ENCODE measurements around the gene RGS19.

The RGS19 gene

DNA sequence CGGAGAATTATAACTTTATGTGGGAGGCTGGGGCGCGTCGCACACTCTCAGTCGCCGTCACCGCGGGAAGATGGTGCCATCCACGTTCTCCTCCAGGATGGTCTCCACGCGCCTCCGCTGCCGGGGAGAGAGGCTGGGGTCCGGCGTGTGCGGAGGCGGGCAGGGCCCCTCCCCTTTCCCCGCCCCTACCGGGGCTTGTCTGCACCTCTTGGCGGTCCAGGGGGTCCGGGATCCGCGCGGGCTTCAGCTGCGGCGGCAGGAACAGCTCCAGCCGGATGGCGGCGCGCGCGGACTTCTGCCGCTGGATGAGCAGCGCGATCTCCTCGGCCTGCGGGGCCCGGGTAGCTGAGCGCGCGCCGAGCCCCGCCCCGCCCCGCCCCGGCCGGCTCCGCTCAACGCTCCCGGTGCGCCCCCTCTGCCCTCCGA lies 4.1 kb upstream of the RGS19 start:
- H3K4me3 Mint-ChIP-seq, result peak overlapping the region; percentile 71
- peaks cover 34% of the 10 kb centered on the region for H3K4me1 Mint-ChIP-seq
- peaks cover 68% of the 10 kb centered on the region for H3K27me3 Mint-ChIP-seq (ENCODE audit: low read depth, poor library complexity)
- peak; percentile 91 for DNase-seq
- peaks cover 15% of the 10 kb centered on the region for H3K9me3 Mint-ChIP-seq
- TF ChIP-seq, protein P1, sequence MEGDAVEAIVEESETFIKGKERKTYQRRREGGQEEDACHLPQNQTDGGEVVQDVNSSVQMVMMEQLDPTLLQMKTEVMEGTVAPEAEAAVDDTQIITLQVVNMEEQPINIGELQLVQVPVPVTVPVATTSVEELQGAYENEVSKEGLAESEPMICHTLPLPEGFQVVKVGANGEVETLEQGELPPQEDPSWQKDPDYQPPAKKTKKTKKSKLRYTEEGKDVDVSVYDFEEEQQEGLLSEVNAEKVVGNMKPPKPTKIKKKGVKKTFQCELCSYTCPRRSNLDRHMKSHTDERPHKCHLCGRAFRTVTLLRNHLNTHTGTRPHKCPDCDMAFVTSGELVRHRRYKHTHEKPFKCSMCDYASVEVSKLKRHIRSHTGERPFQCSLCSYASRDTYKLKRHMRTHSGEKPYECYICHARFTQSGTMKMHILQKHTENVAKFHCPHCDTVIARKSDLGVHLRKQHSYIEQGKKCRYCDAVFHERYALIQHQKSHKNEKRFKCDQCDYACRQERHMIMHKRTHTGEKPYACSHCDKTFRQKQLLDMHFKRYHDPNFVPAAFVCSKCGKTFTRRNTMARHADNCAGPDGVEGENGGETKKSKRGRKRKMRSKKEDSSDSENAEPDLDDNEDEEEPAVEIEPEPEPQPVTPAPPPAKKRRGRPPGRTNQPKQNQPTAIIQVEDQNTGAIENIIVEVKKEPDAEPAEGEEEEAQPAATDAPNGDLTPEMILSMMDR (IDR thresholded peaks at IDR 0.05), result peak; percentile 46
- no peaks in the 10 kb centered on the region for H3K36me3 Mint-ChIP-seq (ENCODE audit: low read depth)
- H3K27ac Mint-ChIP-seq, result no peak overlapping the region

DNA sequence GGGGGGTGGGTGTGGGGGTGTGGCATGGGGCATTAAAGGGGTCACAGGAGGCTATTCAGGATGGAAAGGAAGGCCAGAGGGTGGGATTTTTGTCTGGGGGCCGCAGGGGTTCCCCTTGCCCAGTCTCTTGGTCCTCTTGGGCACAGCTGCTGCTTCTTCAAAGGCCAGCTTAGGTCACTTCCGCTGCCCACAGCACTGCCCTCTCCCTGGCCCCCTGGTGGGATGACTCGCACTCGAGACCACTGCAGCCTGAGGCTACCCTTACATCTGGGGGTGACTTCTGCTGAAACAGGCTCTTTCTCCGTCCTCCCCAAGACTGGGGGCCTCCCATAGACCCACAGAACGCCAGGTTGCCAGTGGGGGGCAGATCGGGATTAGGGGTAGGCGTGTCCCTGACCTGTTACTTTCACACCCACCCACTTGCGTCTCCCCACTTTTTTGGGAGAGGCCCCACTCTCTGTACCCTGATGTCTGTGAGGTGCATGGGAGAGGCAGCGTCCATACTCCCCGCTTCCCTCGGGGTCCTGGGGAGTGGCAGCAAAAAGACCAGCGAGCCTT lies 3.6 kb upstream of the RGS19 start:
- Mint-ChIP-seq H3K4me1 (peaks cover 37% of the 10 kb centered on the region), H3K27me3 (ENCODE audit: low read depth, poor library complexity) (peaks cover 63% of the 10 kb centered on the region), H3K27ac (no peak overlapping the region), H3K4me3 (peak overlapping the region; percentile 71), H3K36me3 (ENCODE audit: low read depth) (no peaks in the 10 kb centered on the region), H3K9me3 (peaks cover 11% of the 10 kb centered on the region)
- no peak for DNase-seq
- TF ChIP-seq, protein P1 (IDR thresholded peaks at IDR 0.05), result no peak

DNA sequence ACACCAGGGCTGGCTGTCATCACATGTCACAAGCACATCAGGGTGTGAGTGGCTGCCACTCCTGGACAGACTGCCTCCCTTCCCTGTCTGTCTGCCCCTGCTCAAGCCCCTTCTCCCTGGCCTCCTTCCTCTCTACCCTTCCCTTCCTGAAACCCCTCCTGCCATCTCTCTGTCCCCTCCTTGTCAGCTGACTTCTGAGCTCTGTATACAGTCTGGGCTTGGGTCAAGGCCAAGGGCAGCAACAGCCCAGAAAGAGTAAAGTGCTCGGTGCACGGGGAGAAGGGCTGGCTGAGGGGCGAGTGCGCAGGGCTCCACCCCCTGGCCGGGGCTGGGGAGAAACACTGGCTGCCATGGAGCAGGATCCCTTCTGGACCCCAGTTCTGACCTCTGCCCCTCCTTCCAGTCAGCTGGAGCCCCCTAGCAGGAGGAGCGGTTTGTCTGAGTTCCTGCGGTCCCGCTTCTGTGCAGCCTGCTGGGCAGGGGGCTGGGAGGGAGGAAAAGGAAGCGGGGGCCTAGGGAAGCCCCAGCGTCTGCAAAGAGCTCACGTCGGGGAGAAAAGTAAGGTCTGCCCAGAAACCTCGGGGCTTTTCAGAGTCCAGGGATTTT lies 2.9 kb upstream of the RGS19 start:
- peaks cover 58% of the 10 kb centered on the region for H3K27me3 Mint-ChIP-seq (ENCODE audit: low read depth, poor library complexity)
- peak; percentile 41 for DNase-seq
- TF ChIP-seq, protein P1 (IDR thresholded peaks at IDR 0.05), result no peak
- H3K36me3 Mint-ChIP-seq (ENCODE audit: low read depth), result no peaks in the 10 kb centered on the region
- peaks cover 6% of the 10 kb centered on the region for H3K9me3 Mint-ChIP-seq
- H3K4me1 Mint-ChIP-seq, result peaks cover 39% of the 10 kb centered on the region
- peak overlapping the region; percentile 49 for H3K4me3 Mint-ChIP-seq
- H3K27ac Mint-ChIP-seq, result no peak overlapping the region

DNA sequence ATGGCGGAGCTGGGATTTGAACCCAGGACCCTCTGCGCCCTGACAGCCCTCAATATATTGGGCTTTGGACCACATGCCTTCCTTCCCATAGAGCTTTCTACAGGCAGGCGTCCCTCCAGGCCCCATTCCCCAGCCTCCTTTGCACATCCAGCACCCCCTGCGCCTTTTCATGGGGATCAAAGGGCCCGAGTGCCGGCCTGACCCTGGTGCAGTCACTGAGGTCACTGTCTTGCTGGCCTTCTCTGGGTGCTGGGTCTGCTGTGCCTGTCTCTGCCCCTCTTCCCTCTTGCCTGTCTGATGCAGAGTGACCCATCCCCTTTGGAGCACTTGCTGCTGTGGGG lies 2.3 kb upstream of the RGS19 start:
- Mint-ChIP-seq H3K27ac (no peak overlapping the region), H3K9me3 (peaks cover 3% of the 10 kb centered on the region), H3K4me1 (peaks cover 39% of the 10 kb centered on the region), H3K27me3 (ENCODE audit: low read depth, poor library complexity) (peaks cover 54% of the 10 kb centered on the region), H3K4me3 (peak overlapping the region; percentile 65), H3K36me3 (ENCODE audit: low read depth) (no peaks in the 10 kb centered on the region)
- TF ChIP-seq, protein P1 (IDR thresholded peaks at IDR 0.05), result no peak
- DNase-seq, result no peak

DNA sequence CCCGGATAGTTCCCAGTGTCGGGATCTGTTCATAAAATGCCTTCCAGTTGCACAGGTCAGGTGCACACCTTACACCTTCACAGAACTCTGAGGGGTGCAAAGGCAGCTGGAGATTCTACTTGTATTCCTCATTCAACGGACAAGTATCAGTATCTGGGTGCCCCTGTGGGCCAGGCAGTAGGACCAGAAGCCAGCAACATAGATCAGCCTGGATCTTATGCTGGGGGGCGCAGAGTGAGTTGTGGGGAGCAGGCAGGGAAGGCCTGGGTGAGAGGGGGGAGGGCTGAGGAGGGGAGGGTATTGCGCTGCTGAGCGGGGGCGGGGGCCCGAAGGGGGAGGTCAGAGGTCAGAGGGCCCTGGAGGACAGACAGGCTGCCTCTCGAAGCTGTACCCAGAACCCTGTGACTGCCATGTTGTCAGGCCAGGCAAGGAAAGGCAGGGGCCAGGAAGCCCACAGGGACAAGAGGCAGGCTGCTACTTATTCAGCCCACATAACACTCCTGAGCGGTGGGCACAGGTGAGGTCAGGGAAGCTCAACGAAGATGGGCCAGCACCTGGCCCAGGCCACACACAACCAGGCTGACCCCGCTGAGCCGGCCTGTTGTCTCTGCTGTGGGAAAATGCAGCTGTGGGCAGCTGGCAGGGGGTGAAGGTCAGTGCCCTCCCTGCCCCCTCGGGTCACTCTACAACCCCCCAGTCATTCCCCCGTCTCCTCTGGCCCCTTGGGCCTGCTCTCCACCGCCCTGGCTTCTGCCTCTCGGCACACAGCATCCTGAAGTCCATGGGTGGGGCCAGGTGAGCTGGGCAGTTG lies 1.7 kb upstream of the RGS19 start:
- peak overlapping the region; percentile 82 for H3K4me3 Mint-ChIP-seq
- H3K9me3 Mint-ChIP-seq, result no peaks in the 10 kb centered on the region
- TF ChIP-seq, protein P1 (IDR thresholded peaks at IDR 0.05), result no peak
- H3K27me3 Mint-ChIP-seq (ENCODE audit: low read depth, poor library complexity), result peaks cover 49% of the 10 kb centered on the region
- peaks cover 39% of the 10 kb centered on the region for H3K4me1 Mint-ChIP-seq
- DNase-seq, result no peak
- no peak overlapping the region for H3K27ac Mint-ChIP-seq
- H3K36me3 Mint-ChIP-seq (ENCODE audit: low read depth), result no peaks in the 10 kb centered on the region

All from nephron progenitor cell (in vitro differentiated cells).